ENCODE results near the gene TLCD2.

DNA sequence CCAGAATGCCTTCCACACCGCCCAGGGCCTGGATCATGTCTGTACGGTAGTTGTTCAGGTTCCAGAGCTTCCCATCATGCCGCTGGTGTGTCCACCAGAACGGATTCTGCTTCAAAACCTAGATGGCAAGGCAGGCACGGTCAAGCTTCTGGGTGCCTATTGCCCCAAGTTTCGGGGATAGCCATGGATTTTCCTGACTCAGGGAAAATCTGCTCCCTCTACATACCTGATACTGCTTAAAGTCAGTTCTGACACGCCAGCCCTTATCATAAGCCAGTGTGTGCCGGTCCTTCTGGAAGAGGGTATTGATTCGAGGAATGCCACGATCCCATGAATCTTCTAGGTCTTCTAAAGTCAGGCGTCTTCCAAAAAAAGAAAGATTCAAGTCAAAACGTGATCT lies 49.1 kb downstream of the TLCD2 start:
- TF ChIP-seq CTCF (IDR thresholded peaks at IDR 0.05) (no peak), POLR2A (IDR thresholded peaks at IDR 0.05) (no peak)
